GM19351 (cell line): ENCODE measurements around the gene CYFIP2.

Source experiments
- ATAC-seq: cut with Tn5 transposase; IDR thresholded peaks from one replicate; pipeline ENCODE4 v1.9.1; 2021; ENCODE audit warnings: mild to moderate bottlenecking, moderate library complexity; ENCODE audit not compliant: unreplicated experiment

CYFIP2 gene

GRCh38 chr5:157352756-157353340 lies 86.9 kb downstream of the CYFIP2 start:
- ATAC-seq: no peak

DNA sequence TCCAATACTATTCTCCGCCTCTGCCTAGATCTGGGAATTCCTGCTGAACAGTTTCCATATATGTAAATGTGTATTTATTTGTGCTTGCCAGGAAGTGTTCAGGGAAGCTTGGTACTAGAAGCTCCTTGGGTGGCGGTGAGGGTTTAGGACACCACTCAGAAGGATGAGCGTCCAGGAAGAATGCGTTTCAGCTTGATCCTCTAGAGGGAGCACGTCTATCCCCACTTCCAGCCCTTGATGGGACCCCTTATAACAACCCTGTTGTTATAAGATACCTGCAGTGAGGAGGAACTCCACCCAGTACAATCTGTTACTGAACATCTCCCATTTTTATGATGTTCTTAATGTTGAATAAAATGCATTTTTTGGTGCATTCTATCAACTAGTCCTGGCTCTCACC lies 88.9 kb downstream of the CYFIP2 start:
- ATAC-seq: no peak

- ATAC-seq: no peak
Observed at GRCh38 chr5:157356576-157356975, 90.7 kb downstream of the CYFIP2 start.

DNA sequence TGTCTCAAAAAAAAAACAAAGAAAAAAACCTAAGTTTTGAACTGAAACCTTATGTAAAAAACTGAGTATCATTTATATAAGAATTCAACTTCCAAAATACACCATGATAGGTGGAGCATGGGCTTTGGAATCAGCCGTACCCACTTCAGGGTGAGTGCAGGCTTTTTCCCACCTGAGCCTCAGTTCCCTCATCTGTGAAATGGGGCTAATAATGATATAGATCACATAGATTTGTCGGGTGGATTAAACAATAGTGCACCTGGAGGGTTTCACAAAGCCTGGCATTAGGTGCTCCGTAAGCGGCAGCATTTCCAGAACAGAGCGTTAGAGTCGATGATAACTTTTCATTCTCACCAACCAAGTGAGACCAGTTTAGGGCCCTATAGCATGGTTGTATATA lies 91.9 kb downstream of the CYFIP2 start:
- no peak for ATAC-seq

DNA sequence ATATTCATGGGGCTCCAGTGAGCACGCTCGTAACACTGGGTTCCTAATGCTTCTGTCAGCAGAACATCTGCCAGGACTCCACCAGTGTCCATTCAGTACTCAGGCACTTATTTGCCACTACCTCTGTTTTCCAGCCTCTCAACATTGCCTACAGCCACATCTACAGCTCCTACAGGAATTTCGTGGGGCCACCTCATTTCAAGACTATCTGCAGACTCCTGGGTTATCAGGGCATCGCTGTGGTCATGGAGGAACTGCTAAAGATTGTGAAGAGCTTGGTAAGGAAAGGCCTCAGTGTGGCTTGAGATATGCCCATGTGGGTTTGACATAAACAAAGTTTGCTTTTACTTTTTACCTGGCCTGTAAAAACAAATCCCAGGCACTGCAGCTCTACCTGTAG lies 92.9 kb downstream of the CYFIP2 start:
- no peak for ATAC-seq

DNA sequence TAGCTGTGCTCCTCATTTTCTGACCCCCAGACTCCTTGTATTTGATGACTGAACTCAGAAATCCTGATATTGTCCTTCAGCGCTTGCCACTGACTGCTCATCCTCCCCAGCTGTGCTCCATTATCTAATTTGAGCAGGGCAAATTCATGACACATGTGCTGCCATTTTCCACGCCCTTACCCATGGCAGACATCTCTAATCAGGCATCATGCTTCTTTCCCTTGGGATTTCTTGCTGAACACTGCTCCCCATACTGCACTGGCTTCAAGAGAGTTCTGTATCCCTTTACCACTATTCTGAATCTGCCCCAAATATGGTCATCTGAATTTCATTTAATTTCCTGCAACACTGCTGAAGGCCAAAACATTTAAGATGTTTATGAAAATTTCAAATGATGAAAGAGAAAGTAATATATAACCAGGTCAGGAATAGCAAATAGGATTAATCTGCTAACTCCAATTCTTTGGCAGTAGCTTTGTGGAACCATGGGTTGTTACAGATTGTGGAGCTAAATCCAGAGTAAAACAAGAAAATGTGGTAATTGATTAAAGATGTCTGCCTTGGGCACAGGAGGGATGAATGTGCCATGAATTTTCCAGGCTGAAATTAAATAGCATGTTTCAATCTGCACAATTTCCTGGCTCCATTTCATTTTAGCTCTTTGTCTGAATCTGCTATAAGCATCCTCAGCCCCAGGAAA lies 93.6 kb downstream of the CYFIP2 start:
- ATAC-seq: no peak

GRCh38 chr5:157362012-157362411 lies 96.1 kb downstream of the CYFIP2 start:
- no peak for ATAC-seq

DNA sequence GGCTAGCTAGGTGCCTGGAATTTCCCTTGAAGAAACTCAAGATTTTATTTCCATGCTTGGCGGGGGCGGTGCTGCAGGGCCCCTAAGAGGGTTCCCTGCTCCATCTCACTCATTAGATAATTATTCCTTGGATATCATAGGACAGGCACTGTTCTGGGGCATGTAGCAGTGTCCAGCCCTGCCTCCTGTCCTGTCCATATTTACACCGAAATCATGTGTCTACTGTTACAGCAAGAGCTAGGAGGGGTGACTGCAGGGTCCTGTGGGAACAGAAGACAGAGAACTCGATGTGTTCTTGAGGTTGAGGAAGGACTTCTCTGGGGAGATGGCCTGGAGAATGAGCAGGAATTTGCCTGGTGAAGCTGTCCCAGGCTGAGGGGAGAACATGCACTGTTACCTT lies 96.6 kb downstream of the CYFIP2 start:
- no peak for ATAC-seq

GRCh38 chr5:157362982-157363381 lies 97.1 kb downstream of the CYFIP2 start:
- ATAC-seq: no peak

DNA sequence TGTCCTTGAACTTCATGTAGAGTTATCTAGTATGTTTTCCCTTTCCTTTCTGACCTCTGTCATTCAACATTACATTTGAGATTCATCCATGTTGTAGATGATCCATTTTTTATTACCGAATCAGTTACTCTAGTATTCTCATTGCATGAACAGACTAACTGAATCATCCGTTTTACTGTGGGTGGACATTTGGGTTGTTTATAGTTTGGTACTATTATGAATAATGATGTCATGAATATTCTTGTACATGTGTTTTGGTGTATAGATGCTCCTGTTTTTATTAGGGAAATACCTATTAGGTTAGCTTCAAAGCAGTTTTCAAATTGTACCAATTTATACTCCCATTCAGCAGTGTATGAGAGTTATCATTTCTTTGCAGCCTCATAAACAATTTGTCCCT lies 99.8 kb downstream of the CYFIP2 start:
- ATAC-seq: no peak

DNA sequence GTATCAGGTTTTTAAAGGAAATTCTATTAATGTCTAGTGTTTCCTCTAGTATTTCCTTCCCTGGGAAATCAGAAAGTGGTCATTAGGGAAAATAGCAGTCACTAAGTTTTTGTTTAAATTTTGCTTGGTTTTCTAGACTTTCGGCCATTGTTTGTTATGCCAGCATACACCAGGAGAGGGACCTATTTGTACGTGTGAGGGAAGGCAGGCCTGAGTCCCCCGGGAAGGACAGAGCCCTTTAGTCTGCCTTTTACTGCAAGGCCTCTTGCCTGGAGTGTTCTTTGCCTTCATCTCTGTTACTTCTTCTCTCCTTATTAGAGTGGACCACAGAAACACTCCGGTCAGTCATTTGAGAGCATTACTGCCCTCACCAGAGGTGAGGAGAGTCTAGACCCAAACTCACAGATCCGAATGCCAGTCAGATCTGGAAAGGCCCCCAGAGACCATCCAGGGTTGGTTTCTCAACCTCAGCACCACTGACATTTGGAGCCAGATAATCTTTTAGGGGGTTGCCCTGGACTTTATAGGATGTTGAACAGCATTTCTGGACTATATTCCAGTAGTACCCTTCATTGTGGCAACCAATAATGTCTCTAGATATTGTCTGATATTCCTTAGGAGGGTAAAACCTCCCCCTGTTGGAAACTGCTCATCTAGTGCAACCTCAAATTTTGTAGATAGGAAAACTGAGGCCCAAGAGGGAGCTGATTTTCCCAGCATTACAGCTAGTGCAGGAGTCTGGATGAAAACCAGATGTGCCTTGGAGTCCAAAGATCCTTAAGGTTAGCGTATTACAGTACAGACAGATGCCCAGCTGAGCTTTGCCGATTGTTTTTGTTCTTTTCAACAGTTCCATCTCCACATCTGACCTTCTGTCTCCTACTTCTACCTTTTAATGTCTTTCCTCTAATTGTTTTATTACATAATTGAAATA lies 101.1 kb downstream of the CYFIP2 start:
- ATAC-seq: no peak

- ATAC-seq: no peak
Observed at GRCh38 chr5:157369507-157369906, 103.6 kb downstream of the CYFIP2 start.

- ATAC-seq: no peak
Observed at GRCh38 chr5:157370967-157371366, 105.0 kb downstream of the CYFIP2 start.

DNA sequence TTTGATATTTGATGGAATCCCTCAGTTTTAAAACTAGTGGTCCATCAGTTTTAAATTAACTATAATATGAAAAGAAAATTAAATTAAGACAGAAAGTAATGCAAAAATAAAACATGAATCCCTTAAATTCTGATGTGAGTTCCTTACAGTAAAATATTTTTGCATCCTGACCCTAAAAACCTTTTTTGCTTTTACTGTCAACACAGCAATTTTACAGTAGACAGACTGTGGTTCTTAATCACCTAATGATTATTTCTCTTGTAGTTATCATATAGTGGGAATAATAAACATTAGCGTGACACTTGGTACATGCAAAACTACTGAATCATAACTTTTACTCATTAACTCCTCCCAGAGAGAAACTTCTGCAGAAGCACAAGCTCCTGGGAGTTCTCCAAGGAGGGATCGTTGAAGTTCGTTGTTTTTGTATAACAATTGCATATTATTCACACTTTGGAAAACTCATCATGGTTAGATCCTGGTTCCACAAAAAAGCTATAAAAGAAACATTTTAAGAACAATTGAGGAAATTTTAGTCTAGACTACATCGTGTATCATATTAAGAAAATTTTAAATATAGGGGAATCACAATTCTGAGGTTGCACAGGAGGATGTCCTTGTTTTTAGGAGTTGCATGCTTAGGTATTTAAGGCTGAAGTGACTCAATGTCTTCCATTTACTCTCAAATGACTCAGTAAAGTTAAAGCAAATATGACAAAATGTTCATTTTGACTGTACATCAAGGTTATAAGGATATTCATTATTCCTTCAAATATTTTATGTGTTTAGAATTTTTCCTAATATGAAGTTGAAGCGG lies 105.9 kb downstream of the CYFIP2 start:
- ATAC-seq: no peak

DNA sequence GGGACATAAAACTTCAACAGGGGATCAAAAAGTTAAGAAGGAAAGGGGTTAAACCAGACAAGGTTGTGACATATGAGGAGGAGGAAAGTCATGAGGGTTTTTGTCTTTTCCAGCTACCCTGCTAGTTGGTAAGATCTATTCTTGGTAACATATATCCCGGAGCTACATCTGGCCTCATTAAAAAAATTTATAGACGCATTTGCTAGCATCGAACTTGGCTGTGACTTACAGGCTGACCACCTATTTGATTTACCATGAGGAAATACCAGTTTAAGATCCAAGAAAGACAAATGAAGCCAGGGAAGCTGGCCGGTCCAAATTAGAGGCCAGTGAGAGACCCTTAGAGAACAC lies 106.5 kb downstream of the CYFIP2 start:
- ATAC-seq: no peak

DNA sequence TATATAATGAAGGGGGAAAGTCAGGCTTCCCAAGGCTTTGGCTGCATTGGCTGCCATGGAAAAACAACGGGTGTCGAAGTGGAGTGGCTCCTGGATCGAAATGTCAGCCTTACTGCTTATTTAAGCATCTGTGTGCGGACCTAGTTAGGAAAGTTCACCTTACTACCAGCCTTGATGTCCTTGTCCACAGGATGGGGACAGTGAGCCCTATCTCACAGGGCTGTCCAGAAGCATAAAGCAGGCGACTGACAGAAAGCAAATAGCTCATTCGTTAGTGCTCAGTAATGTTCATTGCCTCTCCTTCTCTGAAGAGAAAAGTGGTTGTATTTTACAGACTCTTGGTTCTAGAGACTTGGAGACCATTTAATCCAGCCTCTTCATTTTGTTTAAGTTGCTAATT lies 112.6 kb downstream of the CYFIP2 start:
- ATAC-seq: no peak

- ATAC-seq: no peak
Observed at GRCh38 chr5:157379983-157380382, 114.1 kb downstream of the CYFIP2 start.

DNA sequence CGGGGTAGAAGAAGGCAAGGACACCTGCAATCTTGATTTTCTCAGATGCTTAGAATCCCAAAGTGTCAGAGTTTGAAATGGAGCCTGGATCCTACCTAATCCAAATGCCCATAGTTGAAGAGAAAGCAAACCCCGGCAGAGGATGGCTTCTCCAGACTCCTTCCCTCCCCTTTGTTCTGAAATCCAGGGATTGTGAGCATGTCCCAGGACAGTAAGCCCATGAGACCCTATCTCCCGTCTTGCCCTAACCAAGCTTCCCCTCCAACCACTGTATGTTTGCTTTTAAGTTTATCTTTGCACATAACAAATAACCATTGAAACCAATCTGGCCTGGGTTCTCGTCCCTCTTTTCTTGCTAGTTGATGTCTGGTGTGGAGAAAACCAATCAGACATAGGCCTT lies 115.8 kb downstream of the CYFIP2 start:
- ATAC-seq: no peak

GRCh38 chr5:157382996-157383800 lies 117.3 kb downstream of the CYFIP2 start:
- ATAC-seq: no peak

- ATAC-seq: no peak
Observed at GRCh38 chr5:157384971-157385709, 119.2 kb downstream of the CYFIP2 start.
